Liver (tissue), 9 donors: ENCODE data around the gene DCC. TPM values are rescaled to one million over a fixed set of nuclear protein-coding genes. Genes with fewer than 3 reads are reported as not detected.

Experiments
- DNase-seq: peaks from one replicate; pipeline ENCODE4 v3.0.0-alpha.2; 2017; ENCODE audit warnings: low spot score
- H3K27ac ChIP-seq, 2 donors: one replicate each; pipeline ENCODE4 v1.7.0; 2013; ENCODE audit warnings: inconsistent platforms in 2 of 2, low read length in 2 of 2, control low read depth in 1 of 2, low read depth in 1 of 2, mild to moderate bottlenecking in 1 of 2
- H3K27me3 ChIP-seq, 4 donors: one replicate each; pipeline versions ENCODE4 v1.6.1 to v1.7.0; 2013; ENCODE audit warnings: low read length in 3 of 4, inconsistent platforms in 1 of 4, mild to moderate bottlenecking in 1 of 4, moderate library complexity in 1 of 4; ENCODE audit not compliant: control insufficient read depth in 4 of 4, insufficient read depth in 4 of 4
- H3K36me3 ChIP-seq, 4 donors: one replicate each; pipeline versions ENCODE4 v1.6.1 to v1.7.0; 2013; ENCODE audit warnings: low read length in 3 of 4, mild to moderate bottlenecking in 3 of 4, low read depth in 1 of 4, moderate library complexity in 1 of 4; ENCODE audit not compliant: control insufficient read depth in 4 of 4, insufficient read depth in 3 of 4
- H3K4me1 ChIP-seq, 4 donors: one replicate each; pipeline versions ENCODE4 v1.6.1 to v1.7.0; 2013; ENCODE audit warnings: low read length in 3 of 4, mild to moderate bottlenecking in 3 of 4, moderate library complexity in 1 of 4; ENCODE audit not compliant: control insufficient read depth in 4 of 4, insufficient read depth in 4 of 4
- H3K4me3 ChIP-seq, 3 donors: one replicate each; pipeline versions ENCODE4 v1.6.1 to v1.7.0; 2013; ENCODE audit warnings: low read length in 3 of 3, control low read depth in 1 of 3, low read depth in 1 of 3, mild to moderate bottlenecking in 1 of 3
- H3K9ac ChIP-seq, 2 donors: one replicate each; pipeline ENCODE4 v1.7.0; 2013; ENCODE audit warnings: low read length in 2 of 2, mild to moderate bottlenecking in 2 of 2, moderate library complexity in 2 of 2, control low read depth in 1 of 2, low read depth in 1 of 2
- H3K9me3 ChIP-seq, 4 donors: one replicate each; pipeline versions ENCODE4 v1.6.1 to v1.7.0; 2013; ENCODE audit warnings: low read length in 3 of 4; ENCODE audit not compliant: control insufficient read depth in 4 of 4
- EGR1 ChIP-seq, 2 donors: IDR thresholded peaks; 2 replicates each; pipeline ENCODE4 v1.6.1; 2016 to 2018; ENCODE audit warnings: antibody characterized with exemption in 2 of 2, low read depth in 2 of 2
- FOXA1 ChIP-seq: IDR thresholded peaks from 2 replicates; pipeline ENCODE4 v1.6.1; 2016; ENCODE audit warnings: antibody characterized with exemption
- FOXA2 ChIP-seq: IDR thresholded peaks from 2 replicates; pipeline ENCODE4 v1.6.1; 2016; ENCODE audit warnings: antibody characterized with exemption
- GABPA ChIP-seq, 2 donors: IDR thresholded peaks in 1 of 2; conservative IDR thresholded peaks in 1 of 2; 2 replicates each; pipeline ENCODE4 v1.6.1; 2016; ENCODE audit warnings: antibody characterized with exemption in 2 of 2, mild to moderate bottlenecking in 1 of 2, moderate library complexity in 1 of 2
- HNF4A ChIP-seq, 2 donors: conservative IDR thresholded peaks; 2 replicates each; pipeline ENCODE4 v1.6.1; 2016; ENCODE audit warnings: antibody characterized with exemption in 2 of 2, mild to moderate bottlenecking in 2 of 2
- HNF4G ChIP-seq: IDR thresholded peaks from 2 replicates; pipeline ENCODE4 v1.6.1; 2016; ENCODE audit warnings: antibody characterized with exemption
- JUND ChIP-seq, 2 donors: IDR thresholded peaks; 2 replicates each; pipeline ENCODE4 v1.6.1; 2016; ENCODE audit warnings: antibody characterized with exemption in 2 of 2
- NR2F2 ChIP-seq: IDR thresholded peaks from 2 replicates; pipeline ENCODE4 v1.6.1; 2016; ENCODE audit warnings: antibody characterized with exemption
- RAD21 ChIP-seq, 2 donors: IDR thresholded peaks; 2 replicates each; pipeline ENCODE4 v1.6.1; 2016; ENCODE audit warnings: antibody characterized with exemption in 2 of 2, mild to moderate bottlenecking in 2 of 2
- RXRA ChIP-seq, 2 donors: IDR thresholded peaks; 2 replicates each; pipeline ENCODE4 v1.6.1; 2017 to 2018; ENCODE audit warnings: antibody characterized with exemption in 2 of 2, mild to moderate bottlenecking in 1 of 2
- SP1 ChIP-seq: IDR thresholded peaks from 2 replicates; pipeline ENCODE4 v1.6.1; 2018; ENCODE audit warnings: antibody characterized with exemption, mild to moderate bottlenecking
- TAF1 ChIP-seq: conservative IDR thresholded peaks from 2 replicates; pipeline ENCODE4 v1.6.1; 2016; ENCODE audit warnings: antibody characterized with exemption, mild to moderate bottlenecking
- YY1 ChIP-seq: IDR thresholded peaks from 2 replicates; pipeline ENCODE4 v1.6.1; 2016; ENCODE audit warnings: antibody characterized with exemption, mild to moderate bottlenecking
- WGBS: extraction: QIAGEN DNeasy Blood & Tissue Kit; methylation state at CpG from one replicate; pipeline ENCODE4 v1.1.7; 2013; 5-methylcytosine and 5-hydroxymethylcytosine counted together
- polyA plus RNA-seq, 2 donors: library from polyadenylated mRNA; stranded (reverse) in 1 of 2; unstranded in 1 of 2; fragments of 200-250 nt in 1 of 2; fragments of >200 nt in 1 of 2; fragmentation: Nextera tagmentation in 1 of 2; extraction: Ambion mirVana in 1 of 2; gene quantifications; one replicate each; pipeline versions ENCODE4 v1.2.1 to v1.2.3, GENCODE V29; 2013 to 2015
- total RNA-seq, 2 donors: library from RNA; depleted of rRNA; stranded (reverse); fragments of >200 nt; gene quantifications; one replicate each; pipeline ENCODE4 v1.2.3, GENCODE V29; 2014
- TF ChIP-seq, protein P1 (sequence below): IDR thresholded peaks from 2 replicates; pipeline ENCODE4 v1.6.1; 2016; ENCODE audit warnings: antibody characterized with exemption
- TF ChIP-seq, protein P2 (sequence below): IDR thresholded peaks from 2 replicates; pipeline ENCODE4 v1.6.1; 2016; ENCODE audit warnings: antibody characterized with exemption
- TF ChIP-seq, protein P3 (sequence below): IDR thresholded peaks from 2 replicates; pipeline ENCODE4 v1.6.1; 2016; ENCODE audit warnings: antibody characterized with exemption
- TF ChIP-seq, protein P4 (sequence below): fragments of 150-350 bp; IDR thresholded peaks from 2 replicates; pipeline ENCODE4 v1.5.1; 2017; ENCODE audit warnings: improper control_type of control experiment, low read depth, low read length; ENCODE audit not compliant: missing input control
- TF ChIP-seq, protein P5 (sequence below): IDR thresholded peaks from 2 replicates; pipeline ENCODE4 v1.6.1; 2016; ENCODE audit warnings: antibody characterized with exemption, mild to moderate bottlenecking
- donor health status: healthy.
- donor health status: healthy.
- donor health status: healthy.
- donor health status: healthy.
- donor health status: healthy.

Gene DCC
- total and polyA plus RNA-seq, 4 donors: under 0.01 to 0.03 TPM; not detected in 2

DNA sequence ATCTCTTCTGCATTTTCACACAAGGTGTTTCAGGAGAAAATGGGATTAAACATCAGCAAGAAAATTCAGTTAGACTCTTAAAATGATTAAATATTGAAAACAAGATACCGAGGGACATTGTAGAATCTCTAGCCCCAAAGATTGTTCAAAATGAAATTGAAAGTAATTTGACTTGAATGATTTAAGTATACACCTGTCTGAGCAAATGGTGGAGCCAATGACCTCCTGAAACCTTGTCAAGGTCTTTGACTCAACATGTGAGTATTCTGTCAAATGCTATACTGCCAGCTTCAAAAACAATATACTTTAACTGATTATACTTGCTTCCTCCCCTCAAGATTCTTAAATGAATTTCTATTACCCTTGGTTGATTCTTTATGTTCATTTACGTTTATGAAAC lies 411.0 kb downstream of the DCC start:
- Histone ChIP-seq H3K27me3 (no peaks in the 10 kb centered on the region), H3K9me3 (peaks cover 0 to 3% (median 0%) of the 10 kb centered on the region in 4 donors), H3K9ac (no peak overlapping the region), H3K4me1 (no peaks in the 10 kb centered on the region), H3K4me3 (no peak overlapping the region), H3K36me3 (no peaks in the 10 kb centered on the region), H3K27ac (no peak overlapping the region)
- TF ChIP-seq TAF1 (no peak), RXRA (IDR thresholded peaks at IDR 0.05) (no peak), SP1 (no peak), EGR1 (IDR thresholded peaks at IDR 0.05; ENCODE audit: low read depth in 2 of 2) (no peak), NR2F2 (no peak), RAD21 (IDR thresholded peaks at IDR 0.05) (no peak), FOXA1 (no peak), JUND (IDR thresholded peaks at IDR 0.05) (no peak), HNF4A (conservative IDR thresholded peaks at IDR 0.05) (no peak), FOXA2 (no peak), YY1 (no peak), HNF4G (no peak), GABPA (IDR thresholded peaks at IDR 0.05 in 1 of 2, conservative IDR thresholded peaks at IDR 0.05 in 1 of 2) (no peak)
- TF ChIP-seq, protein P1, sequence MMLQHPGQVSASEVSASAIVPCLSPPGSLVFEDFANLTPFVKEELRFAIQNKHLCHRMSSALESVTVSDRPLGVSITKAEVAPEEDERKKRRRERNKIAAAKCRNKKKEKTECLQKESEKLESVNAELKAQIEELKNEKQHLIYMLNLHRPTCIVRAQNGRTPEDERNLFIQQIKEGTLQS: no peak
- TF ChIP-seq, protein P2, sequence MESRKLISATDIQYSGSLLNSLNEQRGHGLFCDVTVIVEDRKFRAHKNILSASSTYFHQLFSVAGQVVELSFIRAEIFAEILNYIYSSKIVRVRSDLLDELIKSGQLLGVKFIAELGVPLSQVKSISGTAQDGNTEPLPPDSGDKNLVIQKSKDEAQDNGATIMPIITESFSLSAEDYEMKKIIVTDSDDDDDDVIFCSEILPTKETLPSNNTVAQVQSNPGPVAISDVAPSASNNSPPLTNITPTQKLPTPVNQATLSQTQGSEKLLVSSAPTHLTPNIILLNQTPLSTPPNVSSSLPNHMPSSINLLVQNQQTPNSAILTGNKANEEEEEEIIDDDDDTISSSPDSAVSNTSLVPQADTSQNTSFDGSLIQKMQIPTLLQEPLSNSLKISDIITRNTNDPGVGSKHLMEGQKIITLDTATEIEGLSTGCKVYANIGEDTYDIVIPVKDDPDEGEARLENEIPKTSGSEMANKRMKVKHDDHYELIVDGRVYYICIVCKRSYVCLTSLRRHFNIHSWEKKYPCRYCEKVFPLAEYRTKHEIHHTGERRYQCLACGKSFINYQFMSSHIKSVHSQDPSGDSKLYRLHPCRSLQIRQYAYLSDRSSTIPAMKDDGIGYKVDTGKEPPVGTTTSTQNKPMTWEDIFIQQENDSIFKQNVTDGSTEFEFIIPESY: no peak
- TF ChIP-seq, protein P3, sequence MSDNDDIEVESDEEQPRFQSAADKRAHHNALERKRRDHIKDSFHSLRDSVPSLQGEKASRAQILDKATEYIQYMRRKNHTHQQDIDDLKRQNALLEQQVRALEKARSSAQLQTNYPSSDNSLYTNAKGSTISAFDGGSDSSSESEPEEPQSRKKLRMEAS: no peak
- TF ChIP-seq, protein P4, sequence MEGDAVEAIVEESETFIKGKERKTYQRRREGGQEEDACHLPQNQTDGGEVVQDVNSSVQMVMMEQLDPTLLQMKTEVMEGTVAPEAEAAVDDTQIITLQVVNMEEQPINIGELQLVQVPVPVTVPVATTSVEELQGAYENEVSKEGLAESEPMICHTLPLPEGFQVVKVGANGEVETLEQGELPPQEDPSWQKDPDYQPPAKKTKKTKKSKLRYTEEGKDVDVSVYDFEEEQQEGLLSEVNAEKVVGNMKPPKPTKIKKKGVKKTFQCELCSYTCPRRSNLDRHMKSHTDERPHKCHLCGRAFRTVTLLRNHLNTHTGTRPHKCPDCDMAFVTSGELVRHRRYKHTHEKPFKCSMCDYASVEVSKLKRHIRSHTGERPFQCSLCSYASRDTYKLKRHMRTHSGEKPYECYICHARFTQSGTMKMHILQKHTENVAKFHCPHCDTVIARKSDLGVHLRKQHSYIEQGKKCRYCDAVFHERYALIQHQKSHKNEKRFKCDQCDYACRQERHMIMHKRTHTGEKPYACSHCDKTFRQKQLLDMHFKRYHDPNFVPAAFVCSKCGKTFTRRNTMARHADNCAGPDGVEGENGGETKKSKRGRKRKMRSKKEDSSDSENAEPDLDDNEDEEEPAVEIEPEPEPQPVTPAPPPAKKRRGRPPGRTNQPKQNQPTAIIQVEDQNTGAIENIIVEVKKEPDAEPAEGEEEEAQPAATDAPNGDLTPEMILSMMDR: no peak
- TF ChIP-seq, protein P5, sequence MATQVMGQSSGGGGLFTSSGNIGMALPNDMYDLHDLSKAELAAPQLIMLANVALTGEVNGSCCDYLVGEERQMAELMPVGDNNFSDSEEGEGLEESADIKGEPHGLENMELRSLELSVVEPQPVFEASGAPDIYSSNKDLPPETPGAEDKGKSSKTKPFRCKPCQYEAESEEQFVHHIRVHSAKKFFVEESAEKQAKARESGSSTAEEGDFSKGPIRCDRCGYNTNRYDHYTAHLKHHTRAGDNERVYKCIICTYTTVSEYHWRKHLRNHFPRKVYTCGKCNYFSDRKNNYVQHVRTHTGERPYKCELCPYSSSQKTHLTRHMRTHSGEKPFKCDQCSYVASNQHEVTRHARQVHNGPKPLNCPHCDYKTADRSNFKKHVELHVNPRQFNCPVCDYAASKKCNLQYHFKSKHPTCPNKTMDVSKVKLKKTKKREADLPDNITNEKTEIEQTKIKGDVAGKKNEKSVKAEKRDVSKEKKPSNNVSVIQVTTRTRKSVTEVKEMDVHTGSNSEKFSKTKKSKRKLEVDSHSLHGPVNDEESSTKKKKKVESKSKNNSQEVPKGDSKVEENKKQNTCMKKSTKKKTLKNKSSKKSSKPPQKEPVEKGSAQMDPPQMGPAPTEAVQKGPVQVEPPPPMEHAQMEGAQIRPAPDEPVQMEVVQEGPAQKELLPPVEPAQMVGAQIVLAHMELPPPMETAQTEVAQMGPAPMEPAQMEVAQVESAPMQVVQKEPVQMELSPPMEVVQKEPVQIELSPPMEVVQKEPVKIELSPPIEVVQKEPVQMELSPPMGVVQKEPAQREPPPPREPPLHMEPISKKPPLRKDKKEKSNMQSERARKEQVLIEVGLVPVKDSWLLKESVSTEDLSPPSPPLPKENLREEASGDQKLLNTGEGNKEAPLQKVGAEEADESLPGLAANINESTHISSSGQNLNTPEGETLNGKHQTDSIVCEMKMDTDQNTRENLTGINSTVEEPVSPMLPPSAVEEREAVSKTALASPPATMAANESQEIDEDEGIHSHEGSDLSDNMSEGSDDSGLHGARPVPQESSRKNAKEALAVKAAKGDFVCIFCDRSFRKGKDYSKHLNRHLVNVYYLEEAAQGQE: no peak
- DNase-seq: no peak
- WGBS: 63% methylated on average over 2 of the region's 2 CpGs
